H1 (cell line): ENCODE measurements around the gene SEL1L3. TPM values are rescaled to one million over a fixed set of nuclear protein-coding genes. Genes with fewer than 3 reads are reported as not detected.

Source experiments
- CTCF ChIA-PET: fragments of 300-600 bp; sonication (Branson Sonifier 250); formaldehyde crosslinking; loops from one replicate; lab custom pipeline; 2021; ENCODE audit not compliant: partially characterized antibody; lab: Charles Lee
- POLR2A ChIA-PET: fragments of 300-600 bp; sonication (Branson Sonifier 250); formaldehyde crosslinking; loops from one replicate; lab custom pipeline; 2021; ENCODE audit warnings: inconsistent platforms; ENCODE audit not compliant: partially characterized antibody; lab: Charles Lee
- DNase-seq, 2 experiments: peaks; one replicate each; pipeline versions ENCODE4 v3.0.0 to v3.0.0-alpha.2; 2010 to 2022; ENCODE audit warnings: low spot score in 2 of 2, low read depth in 1 of 2, mixed read lengths in 1 of 2
- FAIRE-seq: peaks from 2 replicates; lab custom pipeline; 2011; peaks lifted over from hg19 to GRCh38; lab: Jason Lieb, UNC
- H2AFZ ChIP-seq: 2 replicates; pipeline ENCODE4 v1.8.1; 2012; ENCODE audit warnings: low read length, inconsistent platforms
- H2AK5ac ChIP-seq: 2 replicates; pipeline ENCODE4 v1.6.1; 2013; ENCODE audit warnings: low read depth, low read length
- H2BK120ac ChIP-seq: replicated peaks from 2 replicates; pipeline ENCODE3; 2013; ENCODE audit warnings: low read depth, low read length, inconsistent platforms
- H2BK12ac ChIP-seq: 2 replicates; pipeline ENCODE4 v1.6.1; 2013; ENCODE audit warnings: low read depth, low read length
- H2BK15ac ChIP-seq: 2 replicates; pipeline ENCODE4 v1.6.1; 2013; ENCODE audit warnings: low read length
- H2BK20ac ChIP-seq: 2 replicates; pipeline ENCODE4 v1.6.1; 2013; ENCODE audit warnings: low read length
- H2BK5ac ChIP-seq: 2 replicates; pipeline ENCODE4 v1.6.1; 2013; ENCODE audit warnings: low read depth, low read length
- H3K14ac ChIP-seq: 2 replicates; pipeline ENCODE4 v1.6.1; 2013; ENCODE audit warnings: inconsistent platforms; ENCODE audit not compliant: insufficient read length
- H3K18ac ChIP-seq: 2 replicates; pipeline ENCODE4 v1.6.1; 2013; ENCODE audit warnings: low read length; ENCODE audit errors: extremely low read depth
- H3K23ac ChIP-seq: 2 replicates; pipeline ENCODE4 v1.6.1; 2013; ENCODE audit warnings: inconsistent platforms; ENCODE audit not compliant: insufficient read length
- H3K23me2 ChIP-seq: 2 replicates; pipeline ENCODE4 v1.6.1; 2013; ENCODE audit warnings: low read depth, low read length
- H3K27ac ChIP-seq: 2 replicates; pipeline ENCODE4 v1.6.1; 2011; ENCODE audit warnings: low read depth, low read length, inconsistent platforms
- H3K27me3 ChIP-seq, 4 experiments: replicated peaks in 1 of 4; 1 replicate in 1 of 4; 2 replicates in 3 of 4; pipeline versions ENCODE4 v1.6.1 to v1.8.1; 2011 to 2013; ENCODE audit warnings: low read length in 3 of 4, mild to moderate bottlenecking in 3 of 4, inconsistent platforms in 2 of 4, mixed read lengths in 2 of 4, moderate library complexity in 1 of 4; ENCODE audit not compliant: control insufficient read depth in 3 of 4, insufficient read depth in 3 of 4; ENCODE audit errors: extremely low read depth in 1 of 4
- H3K36me3 ChIP-seq, 4 experiments: 2 replicates each; pipeline versions ENCODE4 v1.6.1 to v1.8.1; 2011 to 2013; ENCODE audit warnings: mild to moderate bottlenecking in 4 of 4, low read length in 3 of 4, moderate library complexity in 2 of 4, control low read depth in 1 of 4, inconsistent platforms in 1 of 4; ENCODE audit not compliant: insufficient read depth in 4 of 4, control insufficient read depth in 2 of 4
- H3K4ac ChIP-seq: replicated peaks from 2 replicates; pipeline ENCODE3; 2013; ENCODE audit warnings: low read length, low read depth, mixed read lengths, inconsistent platforms; ENCODE audit not compliant: insufficient read length
- H3K4me1 ChIP-seq, 4 experiments: replicated peaks in 1 of 4; 1 replicate in 1 of 4; 2 replicates in 3 of 4; pipeline versions ENCODE4 v1.6.1 to v1.8.1; 2011 to 2013; ENCODE audit warnings: low read length in 3 of 4, inconsistent platforms in 2 of 4, mixed read lengths in 1 of 4; ENCODE audit not compliant: insufficient read depth in 4 of 4, control insufficient read depth in 3 of 4
- H3K4me2 ChIP-seq, 2 experiments: 2 replicates each; pipeline versions ENCODE4 v1.6.1 to v1.8.1; 2011 to 2013; ENCODE audit warnings: low read depth in 2 of 2, low read length in 2 of 2, control low read depth in 1 of 2, inconsistent platforms in 1 of 2, mild to moderate bottlenecking in 1 of 2; ENCODE audit not compliant: insufficient read depth in 1 of 2
- H3K4me3 ChIP-seq, 4 experiments: fragments of 200-600, 300-600 bp in 1 of 4; sonication (generic), shearing (Covaris generic), sonication (Bioruptor Twin) in 1 of 4; 2 replicates each; pipeline versions ENCODE4 v1.5.1 to v1.8.1; 2011 to 2016; ENCODE audit warnings: low read length in 4 of 4, low read depth in 3 of 4, control low read depth in 2 of 4, inconsistent platforms in 2 of 4, mild to moderate bottlenecking in 2 of 4, mixed read lengths in 1 of 4, moderate library complexity in 1 of 4; ENCODE audit not compliant: insufficient read depth in 2 of 4; ENCODE audit errors: extremely low read depth in 1 of 4
- H3K56ac ChIP-seq: replicated peaks from 2 replicates; pipeline ENCODE3; 2013; ENCODE audit warnings: low read depth, mild to moderate bottlenecking, mixed read lengths, low read length, inconsistent platforms; ENCODE audit not compliant: insufficient read length
- H3K79me1 ChIP-seq: 2 replicates; pipeline ENCODE4 v1.6.1; 2013; ENCODE audit warnings: low read depth, low read length, control low read depth
- H3K79me2 ChIP-seq, 2 experiments: 2 replicates each; pipeline versions ENCODE4 v1.6.1 to v1.8.1; 2012 to 2013; ENCODE audit warnings: low read length in 2 of 2, mild to moderate bottlenecking in 2 of 2, inconsistent platforms in 1 of 2; ENCODE audit not compliant: insufficient read depth in 2 of 2, control insufficient read depth in 1 of 2
- H3K9ac ChIP-seq, 4 experiments: replicated peaks in 1 of 4; 1 replicate in 1 of 4; 2 replicates in 3 of 4; pipeline versions ENCODE4 v1.6.1 to v1.8.1; 2011 to 2013; ENCODE audit warnings: low read depth in 3 of 4, low read length in 3 of 4, control low read depth in 2 of 4, mild to moderate bottlenecking in 2 of 4, moderate library complexity in 2 of 4, inconsistent platforms in 1 of 4; ENCODE audit errors: extremely low read depth in 1 of 4
- H3K9me3 ChIP-seq, 2 experiments: 2 replicates each; pipeline versions ENCODE4 v1.6.1 to v1.8.1; 2012 to 2013; ENCODE audit warnings: mild to moderate bottlenecking in 2 of 2, moderate library complexity in 2 of 2, control low read depth in 1 of 2, inconsistent platforms in 1 of 2, low read depth in 1 of 2, low read length in 1 of 2, mixed read lengths in 1 of 2; ENCODE audit not compliant: insufficient read depth in 2 of 2
- H4K20me1 ChIP-seq, 2 experiments: replicated peaks in 1 of 2; 2 replicates each; pipeline versions ENCODE3 to v1.8.1; 2011 to 2013; ENCODE audit warnings: inconsistent platforms in 2 of 2, low read length in 2 of 2, mild to moderate bottlenecking in 1 of 2; ENCODE audit not compliant: insufficient read depth in 2 of 2, control insufficient read depth in 1 of 2
- H4K5ac ChIP-seq: 2 replicates; pipeline ENCODE4 v1.6.1; 2013; ENCODE audit warnings: low read length, low read depth, mixed read lengths, inconsistent platforms; ENCODE audit not compliant: insufficient read length
- H4K8ac ChIP-seq: 2 replicates; pipeline ENCODE4 v1.8.0; 2013; ENCODE audit warnings: mild to moderate bottlenecking, moderate library complexity, low read length, inconsistent platforms; ENCODE audit not compliant: insufficient read depth; ENCODE audit errors: extremely low read depth
- H4K91ac ChIP-seq: replicated peaks from 2 replicates; pipeline ENCODE3; 2013; ENCODE audit warnings: low read length, mixed read lengths, inconsistent platforms; ENCODE audit not compliant: insufficient read length
- BCL11A ChIP-seq, 2 experiments: IDR thresholded peaks; one replicate each; pipeline ENCODE4 v1.6.1; 2011; ENCODE audit warnings: low read depth in 2 of 2, low read length in 2 of 2, mild to moderate bottlenecking in 2 of 2
- CHD2 ChIP-seq: IDR thresholded peaks from 2 replicates; pipeline ENCODE4 v1.6.1; 2012; ENCODE audit warnings: low read length, improper control_type of control experiment
- CREB1 ChIP-seq: IDR thresholded peaks from 2 replicates; pipeline ENCODE4 v1.6.1; 2012; ENCODE audit warnings: inconsistent platforms
- EGR1 ChIP-seq: IDR thresholded peaks from 2 replicates; pipeline ENCODE4 v1.6.1; 2011; ENCODE audit warnings: low read depth, low read length, borderline replicate concordance
- GTF2F1 ChIP-seq: IDR thresholded peaks from 2 replicates; pipeline ENCODE4 v1.6.1; 2012; ENCODE audit warnings: low read depth, low read length, improper control_type of control experiment, borderline replicate concordance
- NANOG ChIP-seq: IDR thresholded peaks from 2 replicates; pipeline ENCODE4 v1.6.1; 2011; ENCODE audit warnings: low read length, low read depth, mild to moderate bottlenecking, inconsistent platforms; ENCODE audit not compliant: insufficient read depth, poor library complexity, severe bottlenecking
- SAP30 ChIP-seq: fragments of 300-600 bp; sonication (generic); IDR thresholded peaks from 2 replicates; pipeline ENCODE4 v1.7.1; 2012; ENCODE audit warnings: low read length, moderate library complexity, mild to moderate bottlenecking, inconsistent platforms; ENCODE audit not compliant: insufficient read depth, insufficient replicate concordance
- TBP ChIP-seq: IDR thresholded peaks from 2 replicates; pipeline ENCODE4 v1.6.1; 2011; ENCODE audit warnings: low read depth, low read length, improper control_type of control experiment
- TEAD4 ChIP-seq: IDR thresholded peaks from 2 replicates; pipeline ENCODE4 v1.6.1; 2012; ENCODE audit warnings: low read depth, low read length, inconsistent platforms, mixed read lengths
- WGBS, 2 experiments: shearing (Covaris generic) in 1 of 2; methylation state at CpG; one replicate each; pipeline versions ENCODE4 v1.1.6 to v1.1.7; 2013 to 2015; ENCODE audit warnings: low lambda C conversion rate in 2 of 2, mixed read lengths in 2 of 2, inconsistent platforms in 1 of 2, low coverage in 1 of 2, missing lambda C conversion rate in 1 of 2; ENCODE audit not compliant: insufficient replicate concordance in 2 of 2, insufficient coverage in 1 of 2, insufficient read length in 1 of 2; ENCODE audit errors: extremely low coverage in 1 of 2, missing lambda C conversion rate in 1 of 2; 5-methylcytosine and 5-hydroxymethylcytosine counted together
- polyA plus RNA-seq, 7 experiments: library from polyadenylated mRNA; depleted of rRNA in 3 of 7; stranded (reverse) in 5 of 7; unstranded in 2 of 7; fragments of >200 nt in 5 of 7; fragments of 200-250 nt in 2 of 7; gene quantifications; 1 replicate in 5 of 7; 2 replicates in 1 of 7; 4 replicates in 1 of 7; pipeline versions ENCODE4 v1.2.1 to v1.2.3, GENCODE V29; 2011 to 2013; ENCODE audit warnings: missing spikeins in 2 of 7, mixed read lengths in 2 of 7
- total RNA-seq: library from RNA; stranded (reverse); fragmentation: NEBNext Ultra II Directional; extraction: Animal tissue kit (Norgen Biotek cat#: 25700); gene quantifications from 2 replicates; pipeline ENCODE4 v1.2.1, GENCODE V29; 2021

The SEL1L3 gene
- total and polyA plus RNA-seq, 2 of the 8 experiments (the other 6 are each of a cell fraction or from before 2014, with no cell fraction given): 18.2 to 54.0 TPM

GRCh38 chr4:25814301-25815136, 48.3 kb downstream of the SEL1L3 start:
- FAIRE-seq (no peak), DNase-seq (no peak)
- Histone ChIP-seq H3K36me3 (peaks cover 0 to 36% (median 7%) of the 10 kb centered on the region in 4 experiments; a peak in 6 of 8 replicates), H3K4me1 (peaks cover 2 to 10% (median 4%) of the 10 kb centered on the region in 4 experiments; a peak in 6 of 7 replicates), H2BK15ac (no peak overlapping the region), H3K4ac (no peak overlapping the region), H3K4me2 (peak overlapping the region in 1 of 2 experiments; percentile 40; a peak in 1 of 4 replicates), H2BK12ac (no peak overlapping the region), H3K27ac (no peak overlapping the region), H3K27me3 (no peaks in the 10 kb centered on the region; a peak in 2 of 7 replicates), H3K79me1 (no peaks in the 10 kb centered on the region), H3K4me3 (no peak overlapping the region), H3K9ac (no peak overlapping the region; a peak in 1 of 7 replicates), H4K5ac (no peak overlapping the region), H3K79me2 (no peaks in the 10 kb centered on the region), H4K8ac (no peak overlapping the region), H2BK5ac (no peak overlapping the region), H3K23me2 (no peaks in the 10 kb centered on the region; the same call in 1 of the 2 replicates), H2BK120ac (no peak overlapping the region), H3K9me3 (no peaks in the 10 kb centered on the region), H2AFZ (no peak overlapping the region), H2AK5ac (no peak overlapping the region), H3K14ac (no peak overlapping the region), H3K56ac (no peak overlapping the region), H3K23ac (no peak overlapping the region), H4K91ac (no peak overlapping the region), H3K18ac (no peak overlapping the region), H2BK20ac (no peak overlapping the region), H4K20me1 (no peaks in the 10 kb centered on the region)
- 92% methylated on average over 13 of the region's 13 CpGs; no CpG with 5 or more reads in 1 of the 2 experiments for WGBS, 2 experiments
- POLR2A ChIA-PET: interaction anchor here (0.9 kb wide), 1 partner anchor 17 kb away, joined by 5 read pairs; no protein-coding TSS in a partner anchor
- CTCF ChIA-PET: interaction anchor here (0.7 to 1.6 kb wide), 5 partner anchors 18 to 599 kb away, joined by 3 to 5 read pairs (median 3); no protein-coding TSS in a partner anchor
- TF ChIP-seq BCL11A (IDR thresholded peaks at IDR 0.05; ENCODE audit: low read depth in 2 of 2, low read length in 2 of 2): no peak
- no peak for TF ChIP-seq EGR1
- TF ChIP-seq CREB1: no peak
- no peak for TF ChIP-seq TEAD4
- no peak for TF ChIP-seq GTF2F1
- TF ChIP-seq NANOG: no peak
- TF ChIP-seq TBP: no peak
- no peak for TF ChIP-seq CHD2
- no peak for TF ChIP-seq SAP30
